ENCODE data around the gene BOLL. TPM values are rescaled to one million over a fixed set of nuclear protein-coding genes. Genes with fewer than 3 reads are reported as not detected.
"Not testable (repeated sequence)": the region's sequence is repeated elsewhere in the genome, so short reads cannot be mapped to it uniquely, and the experiment has no call there.

BOLL gene
- total RNA-seq, 1 experiment from 2014 or later: not detected

- Histone ChIP-seq H3K4me2 (ENCODE audit: low read depth, low read length, poor library complexity, severe bottlenecking) (no peak overlapping the region), H3K79me2 (ENCODE audit: low read length) (no peaks in the 10 kb centered on the region), H3K9ac (ENCODE audit: low read length) (no peak overlapping the region), H3K9me3 (ENCODE audit: low read length) (no peaks in the 10 kb centered on the region), H3K36me3 (ENCODE audit: insufficient read depth, low read length) (no peaks in the 10 kb centered on the region), H3K4me1 (ENCODE audit: low read length) (no peaks in the 10 kb centered on the region), H3K27ac (ENCODE audit: low read length) (no peak overlapping the region), H3K4me3 (ENCODE audit: low read length) (no peak overlapping the region), H3K27me3 (ENCODE audit: low read length) (no peaks in the 10 kb centered on the region), H2AFZ (ENCODE audit: low read length) (no peak overlapping the region), H3K9me2 (replicated peaks; ENCODE audit: insufficient read depth, low read length) (no peaks in the 10 kb centered on the region), H4K20me1 (ENCODE audit: insufficient read depth, low read depth, low read length) (no peaks in the 10 kb centered on the region)
- DNase-seq: peak; percentile 22
Measured at GRCh38 chr2:197727011-197727410, 58.1 kb downstream of the BOLL start.

GRCh38 chr2:197717863-197718262, 67.3 kb downstream of the BOLL start:
- Histone ChIP-seq H4K20me1 (ENCODE audit: insufficient read depth, low read depth, low read length) (no peaks in the 10 kb centered on the region; the same call in 1 of the 2 replicates), H3K9ac (ENCODE audit: low read length) (no peak overlapping the region), H3K4me1 (ENCODE audit: low read length) (no peaks in the 10 kb centered on the region), H3K9me2 (replicated peaks; ENCODE audit: insufficient read depth, low read length) (no peaks in the 10 kb centered on the region), H3K36me3 (ENCODE audit: insufficient read depth, low read length) (peaks cover 14% of the 10 kb centered on the region; the same call in 1 of the 2 replicates), H3K79me2 (ENCODE audit: low read length) (peaks cover 25% of the 10 kb centered on the region), H2AFZ (ENCODE audit: low read length) (no peak overlapping the region), H3K4me2 (ENCODE audit: low read depth, low read length, poor library complexity, severe bottlenecking) (no peak overlapping the region), H3K27ac (ENCODE audit: low read length) (no peak overlapping the region), H3K4me3 (ENCODE audit: low read length) (no peak overlapping the region), H3K9me3 (ENCODE audit: low read length) (no peaks in the 10 kb centered on the region), H3K27me3 (ENCODE audit: low read length) (no peaks in the 10 kb centered on the region)
- no peak for DNase-seq

GRCh38 chr2:197713271-197713670, 71.8 kb downstream of the BOLL start:
- peaks cover 25% of the 10 kb centered on the region for H3K4me1 ChIP-seq (ENCODE audit: low read length)
- H3K9me2 ChIP-seq (replicated peaks; ENCODE audit: insufficient read depth, low read length): no peaks in the 10 kb centered on the region
- peaks cover 24% of the 10 kb centered on the region for H4K20me1 ChIP-seq (ENCODE audit: insufficient read depth, low read depth, low read length)
- no peaks in the 10 kb centered on the region for H3K27me3 ChIP-seq (ENCODE audit: low read length)
- H3K4me3 ChIP-seq (ENCODE audit: low read length): no peak overlapping the region
- H3K79me2 ChIP-seq (ENCODE audit: low read length): peaks cover 65% of the 10 kb centered on the region
- H3K27ac ChIP-seq (ENCODE audit: low read length): no peak overlapping the region
- H3K9ac ChIP-seq (ENCODE audit: low read length): no peak overlapping the region
- H2AFZ ChIP-seq (ENCODE audit: low read length): no peak overlapping the region
- peak; percentile 36 for DNase-seq
- H3K4me2 ChIP-seq (ENCODE audit: low read depth, low read length, poor library complexity, severe bottlenecking): no peak overlapping the region
- H3K36me3 ChIP-seq (ENCODE audit: insufficient read depth, low read length): peaks cover 41% of the 10 kb centered on the region
- no peaks in the 10 kb centered on the region for H3K9me3 ChIP-seq (ENCODE audit: low read length)

- peaks cover 43% of the 10 kb centered on the region for H3K36me3 ChIP-seq (ENCODE audit: insufficient read depth, low read length)
- no peak for DNase-seq
Measured at GRCh38 chr2:197711578-197711977, 73.5 kb downstream of the BOLL start.

GRCh38 chr2:197710424-197711042, 74.6 kb downstream of the BOLL start:
- Histone ChIP-seq H3K4me1 (ENCODE audit: low read length) (peaks cover 40% of the 10 kb centered on the region), H3K9me3 (ENCODE audit: low read length) (no peaks in the 10 kb centered on the region), H2AFZ (ENCODE audit: low read length) (no peak overlapping the region), H3K4me3 (ENCODE audit: low read length) (no peak overlapping the region), H3K9ac (ENCODE audit: low read length) (no peak overlapping the region), H4K20me1 (ENCODE audit: insufficient read depth, low read depth, low read length) (peaks cover 43% of the 10 kb centered on the region), H3K9me2 (replicated peaks; ENCODE audit: insufficient read depth, low read length) (no peaks in the 10 kb centered on the region), H3K4me2 (ENCODE audit: low read depth, low read length, poor library complexity, severe bottlenecking) (no peak overlapping the region), H3K79me2 (ENCODE audit: low read length) (peaks cover 85% of the 10 kb centered on the region), H3K27me3 (ENCODE audit: low read length) (no peaks in the 10 kb centered on the region), H3K27ac (ENCODE audit: low read length) (no peak overlapping the region), H3K36me3 (ENCODE audit: insufficient read depth, low read length) (peaks cover 40% of the 10 kb centered on the region)
- DNase-seq: peak; percentile 55

More at GRCh38 chr2:197711578-197711977, 73.5 kb downstream of the BOLL start:
- Histone ChIP-seq H3K9me3 (ENCODE audit: low read length) (no peaks in the 10 kb centered on the region), H3K9me2 (replicated peaks; ENCODE audit: insufficient read depth, low read length) (no peaks in the 10 kb centered on the region), H3K79me2 (ENCODE audit: low read length) (peaks cover 82% of the 10 kb centered on the region), H3K4me3 (ENCODE audit: low read length) (no peak overlapping the region), H2AFZ (ENCODE audit: low read length) (no peak overlapping the region), H3K27me3 (ENCODE audit: low read length) (no peaks in the 10 kb centered on the region), H4K20me1 (ENCODE audit: insufficient read depth, low read depth, low read length) (peaks cover 32% of the 10 kb centered on the region), H3K27ac (ENCODE audit: low read length) (no peak overlapping the region), H3K9ac (ENCODE audit: low read length) (no peak overlapping the region), H3K4me2 (ENCODE audit: low read depth, low read length, poor library complexity, severe bottlenecking) (no peak overlapping the region), H3K4me1 (ENCODE audit: low read length) (peaks cover 40% of the 10 kb centered on the region)

DNA sequence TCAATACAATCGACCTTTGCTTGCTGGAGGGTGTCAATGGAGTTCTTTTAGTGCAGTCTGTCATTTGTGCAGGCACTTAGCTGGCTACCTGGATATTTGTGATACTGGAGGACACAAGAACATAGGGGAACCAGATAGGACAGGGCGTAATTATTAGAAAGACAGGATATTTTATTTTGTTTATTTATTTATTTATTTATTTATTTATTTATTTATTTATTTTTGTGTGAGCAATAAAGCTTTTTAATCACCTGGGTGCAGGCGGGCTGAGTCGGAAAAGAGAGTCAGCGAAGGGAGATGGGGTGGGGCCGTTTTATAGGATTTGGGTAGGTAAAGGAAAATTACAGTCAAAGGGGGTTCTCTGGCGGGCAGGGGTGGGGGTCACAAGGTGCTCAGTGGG, 76.0 kb downstream of the BOLL start:
- peaks cover 47% of the 10 kb centered on the region for H3K4me1 ChIP-seq (ENCODE audit: low read length)
- H3K79me2 ChIP-seq (ENCODE audit: low read length): peaks cover 81% of the 10 kb centered on the region
- peaks cover 36% of the 10 kb centered on the region for H3K36me3 ChIP-seq (ENCODE audit: insufficient read depth, low read length)
- H3K4me2 ChIP-seq (ENCODE audit: low read depth, low read length, poor library complexity, severe bottlenecking): peak overlapping the region; percentile 82
- H3K4me3 ChIP-seq (ENCODE audit: low read length): peak overlapping the region; percentile 90; the same call in 1 of the 2 replicates
- H3K9me2 ChIP-seq (replicated peaks; ENCODE audit: insufficient read depth, low read length); H2AFZ ChIP-seq (ENCODE audit: low read length); DNase-seq; H3K27me3 ChIP-seq (ENCODE audit: low read length); H3K27ac ChIP-seq (ENCODE audit: low read length); H3K9me3 ChIP-seq (ENCODE audit: low read length): not testable (repeated sequence)
- peaks cover 45% of the 10 kb centered on the region for H4K20me1 ChIP-seq (ENCODE audit: insufficient read depth, low read depth, low read length)
- H3K9ac ChIP-seq (ENCODE audit: low read length): peak overlapping the region; percentile 95; the same call in 1 of the 2 replicates

- H3K79me2 ChIP-seq (ENCODE audit: low read length): peaks cover 75% of the 10 kb centered on the region
- H3K27ac ChIP-seq (ENCODE audit: low read length): no peak overlapping the region
- DNase-seq: peak; percentile 15
- no peaks in the 10 kb centered on the region for H3K9me2 ChIP-seq (replicated peaks; ENCODE audit: insufficient read depth, low read length)
- no peaks in the 10 kb centered on the region for H3K9me3 ChIP-seq (ENCODE audit: low read length)
- H3K36me3 ChIP-seq (ENCODE audit: insufficient read depth, low read length): peaks cover 32% of the 10 kb centered on the region
- peaks cover 51% of the 10 kb centered on the region for H3K4me1 ChIP-seq (ENCODE audit: low read length)
- peak overlapping the region; percentile 90 for H3K4me3 ChIP-seq (ENCODE audit: low read length)
- peaks cover 45% of the 10 kb centered on the region for H4K20me1 ChIP-seq (ENCODE audit: insufficient read depth, low read depth, low read length)
- H2AFZ ChIP-seq (ENCODE audit: low read length): no peak overlapping the region
- H3K9ac ChIP-seq (ENCODE audit: low read length): peak overlapping the region; percentile 95
- peak overlapping the region; percentile 82 for H3K4me2 ChIP-seq (ENCODE audit: low read depth, low read length, poor library complexity, severe bottlenecking)
- no peaks in the 10 kb centered on the region for H3K27me3 ChIP-seq (ENCODE audit: low read length)
Measured at GRCh38 chr2:197708331-197708730, 76.8 kb downstream of the BOLL start.

DNA sequence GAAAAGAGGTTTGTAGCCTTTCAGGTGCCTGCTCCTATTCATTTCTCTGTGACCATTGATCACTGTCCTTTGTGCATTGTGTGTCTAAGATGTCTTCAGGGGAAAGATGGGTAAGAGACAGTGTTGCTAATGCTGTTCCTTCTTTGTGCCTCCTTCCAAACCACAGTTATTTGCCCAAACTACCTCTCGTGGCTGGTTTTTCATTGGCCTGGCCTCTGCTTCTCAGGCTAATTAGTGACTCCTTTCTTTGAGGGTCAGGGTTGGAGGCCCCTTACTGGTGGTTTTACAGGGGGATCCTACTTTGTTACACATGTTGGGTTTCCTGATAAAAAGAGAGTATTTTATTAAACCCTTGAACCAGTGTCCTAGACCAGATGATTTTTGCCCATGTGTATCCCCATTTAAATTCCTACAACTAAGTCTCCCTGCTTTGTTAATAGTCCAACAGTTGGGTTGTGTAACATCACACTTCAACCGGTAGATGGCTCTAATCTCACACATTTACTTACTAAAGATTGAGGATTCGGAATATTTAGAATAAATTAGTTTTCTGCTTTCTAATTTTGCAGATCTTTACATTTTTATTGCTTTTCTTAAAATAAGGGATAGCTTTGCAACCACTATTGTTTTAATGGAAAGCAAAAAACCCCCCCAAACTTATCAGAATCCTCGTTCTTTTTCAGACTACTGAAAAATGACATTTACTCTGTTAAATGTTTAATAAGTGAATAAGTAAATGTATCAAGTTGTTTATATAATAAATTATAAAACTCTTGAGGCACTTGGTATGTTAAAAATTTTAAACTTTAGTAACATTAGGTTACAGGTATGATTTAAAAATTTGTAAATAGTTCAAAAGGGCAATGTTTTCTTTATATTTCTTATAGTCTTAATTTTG, 77.6 kb downstream of the BOLL start:
- peak overlapping the region; percentile 90 for H3K4me3 ChIP-seq (ENCODE audit: low read length)

More for the DNA sequence above, 77.6 kb downstream of the BOLL start:
- Histone ChIP-seq H3K4me2 (ENCODE audit: low read depth, low read length, poor library complexity, severe bottlenecking) (peak overlapping the region; percentile 82), H3K9me3 (ENCODE audit: low read length) (no peaks in the 10 kb centered on the region), H3K9me2 (replicated peaks; ENCODE audit: insufficient read depth, low read length) (no peaks in the 10 kb centered on the region), H4K20me1 (ENCODE audit: insufficient read depth, low read depth, low read length) (peaks cover 45% of the 10 kb centered on the region), H3K9ac (ENCODE audit: low read length) (peak overlapping the region; percentile 95), H3K36me3 (ENCODE audit: insufficient read depth, low read length) (peaks cover 29% of the 10 kb centered on the region), H3K4me1 (ENCODE audit: low read length) (peaks cover 51% of the 10 kb centered on the region), H3K27me3 (ENCODE audit: low read length) (no peaks in the 10 kb centered on the region), H3K79me2 (ENCODE audit: low read length) (peaks cover 68% of the 10 kb centered on the region), H3K27ac (ENCODE audit: low read length) (no peak overlapping the region), H2AFZ (ENCODE audit: low read length) (no peak overlapping the region)
- DNase-seq: peak; percentile 77
